ENCODE results near the gene CLMN.

CLMN gene

GRCh38 chr14:95341115-95341514, 21.4 kb upstream of the CLMN start:
- DNase-seq (ENCODE audit: low read depth): no peak

GRCh38 chr14:95340201-95340697, 20.5 kb upstream of the CLMN start:
- DNase-seq (ENCODE audit: low read depth): no peak

DNA sequence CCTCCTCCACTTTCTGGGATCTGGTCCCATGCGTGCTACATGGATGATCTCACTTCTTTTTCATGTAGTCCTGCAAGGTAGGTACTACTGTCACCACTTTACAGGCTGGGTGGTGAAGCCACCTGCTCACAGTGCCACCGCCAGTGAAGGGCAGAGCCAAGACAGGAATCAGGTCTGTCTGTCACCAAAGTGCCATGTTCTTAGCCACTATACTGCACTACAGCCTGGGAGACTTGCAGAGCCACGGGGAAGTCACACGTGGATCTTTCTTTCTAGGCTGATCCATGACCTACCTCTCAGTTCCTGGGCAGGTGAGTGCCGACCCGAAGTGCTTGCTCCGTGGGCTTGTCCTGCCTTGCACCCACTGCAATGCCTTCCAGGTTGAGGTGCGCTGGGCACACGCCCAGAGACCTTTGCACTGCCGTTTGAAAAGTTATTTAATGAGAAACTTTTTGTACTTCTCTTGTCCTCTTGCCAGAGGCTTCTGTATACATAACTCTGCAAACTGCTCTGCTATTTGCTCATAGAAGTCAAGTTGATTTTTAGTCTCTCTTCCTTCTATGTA, 19.7 kb upstream of the CLMN start:
- DNase-seq (ENCODE audit: low read depth): no peak

GRCh38 chr14:95338436-95338835, 18.7 kb upstream of the CLMN start:
- no peak for DNase-seq (ENCODE audit: low read depth)

- no peak for DNase-seq (ENCODE audit: low read depth)
These were observed 17.4 kb upstream of the CLMN start for GRCh38 chr14:95337041-95337595.

DNA sequence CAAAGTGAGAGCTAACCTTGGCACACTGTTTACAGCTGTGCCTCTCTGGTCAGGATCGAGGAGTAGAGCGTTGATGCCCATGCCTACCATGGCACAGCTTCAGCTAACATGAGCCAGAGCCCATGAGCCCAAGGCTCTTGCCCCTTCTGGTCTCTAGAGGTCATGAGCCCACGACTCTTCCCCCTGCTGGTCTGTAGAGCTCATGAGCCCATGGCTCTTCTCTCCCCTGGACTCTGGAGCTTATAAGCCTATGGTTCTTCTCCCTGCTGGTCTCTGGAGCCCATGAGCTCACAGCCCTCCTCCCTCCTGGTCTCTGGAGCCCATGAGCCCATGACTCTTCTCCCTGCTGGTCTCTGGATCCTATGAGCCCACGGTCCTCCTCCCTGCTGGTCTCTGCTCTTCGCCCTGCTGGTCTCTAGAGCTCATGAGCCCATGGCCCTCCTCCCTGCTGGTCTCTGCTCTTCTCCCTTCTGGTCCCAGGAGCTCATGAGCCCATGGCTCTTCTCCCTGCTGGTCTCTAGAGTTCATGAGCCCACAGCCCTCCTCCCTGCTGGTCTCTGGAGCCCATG, 16.6 kb upstream of the CLMN start:
- DNase-seq (ENCODE audit: low read depth): no peak

- DNase-seq (ENCODE audit: low read depth): no peak
These were observed 15.4 kb upstream of the CLMN start for GRCh38 chr14:95335071-95335470.

- no peak for DNase-seq (ENCODE audit: low read depth)
These were observed 14.3 kb upstream of the CLMN start for GRCh38 chr14:95334044-95334443.

DNA sequence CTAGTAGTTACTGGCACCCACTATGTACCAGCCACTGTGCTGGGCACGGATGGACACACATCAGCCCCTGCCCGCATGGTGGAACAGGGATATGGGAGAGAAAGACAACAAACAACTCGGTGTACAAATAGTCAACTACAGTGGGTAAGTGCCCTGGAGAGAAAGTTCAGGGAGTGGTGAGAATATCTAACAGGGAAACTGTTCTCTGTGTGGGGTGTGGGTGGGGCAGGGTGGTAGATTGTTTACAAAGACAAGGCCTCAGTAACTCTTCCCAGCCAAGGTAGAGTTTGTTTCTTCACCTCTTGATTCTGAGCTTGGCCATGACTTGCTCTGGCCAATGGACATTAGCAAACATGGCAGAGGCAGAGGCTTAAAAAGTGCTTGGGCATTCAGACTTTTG, 12.9 kb upstream of the CLMN start:
- DNase-seq (ENCODE audit: low read depth): no peak

DNA sequence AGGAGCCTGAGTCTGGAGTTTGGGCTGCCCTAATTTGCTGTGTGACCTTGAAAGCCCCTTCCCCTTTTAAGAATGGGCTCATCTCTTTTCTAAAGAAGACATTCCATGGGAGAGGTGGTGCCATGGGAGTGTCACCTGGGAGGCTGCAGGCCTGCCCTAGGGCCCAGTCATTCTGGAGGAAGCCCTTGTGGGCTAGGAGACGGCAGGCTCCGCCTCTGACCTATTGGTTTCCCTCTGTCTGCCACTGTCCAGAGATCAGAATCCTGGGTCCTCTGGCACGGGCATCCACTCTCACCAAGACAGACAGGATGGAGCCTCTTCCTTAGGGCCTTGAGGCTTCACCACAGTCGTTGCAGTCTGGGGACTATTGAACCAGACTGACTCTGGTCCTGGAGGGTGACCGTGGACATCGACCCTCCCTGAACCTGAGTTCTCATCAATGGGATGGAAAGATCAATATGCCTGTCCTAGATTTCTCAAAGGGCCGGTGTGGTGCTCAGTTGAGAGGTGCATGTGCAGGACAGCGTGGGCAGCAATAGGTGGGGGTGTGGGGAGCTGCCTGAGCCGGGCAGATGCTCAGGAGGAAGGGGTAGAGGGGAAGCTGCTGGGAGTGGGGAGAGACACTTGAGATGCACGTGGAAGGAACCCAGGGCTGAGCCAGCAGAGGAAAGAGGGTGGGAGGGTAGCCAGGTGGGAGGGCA, 12.2 kb upstream of the CLMN start:
- no peak for DNase-seq (ENCODE audit: low read depth)

GRCh38 chr14:95330591-95331370, 11.1 kb upstream of the CLMN start:
- DNase-seq (ENCODE audit: low read depth): no peak

- DNase-seq (ENCODE audit: low read depth): no peak
These were observed 10.2 kb upstream of the CLMN start for GRCh38 chr14:95329941-95330340.

- DNase-seq (ENCODE audit: low read depth): peak; percentile 15
These were observed 9.2 kb upstream of the CLMN start for GRCh38 chr14:95328729-95329503.

- DNase-seq (ENCODE audit: low read depth): no peak
These were observed 8.1 kb upstream of the CLMN start for GRCh38 chr14:95327558-95328374.

DNA sequence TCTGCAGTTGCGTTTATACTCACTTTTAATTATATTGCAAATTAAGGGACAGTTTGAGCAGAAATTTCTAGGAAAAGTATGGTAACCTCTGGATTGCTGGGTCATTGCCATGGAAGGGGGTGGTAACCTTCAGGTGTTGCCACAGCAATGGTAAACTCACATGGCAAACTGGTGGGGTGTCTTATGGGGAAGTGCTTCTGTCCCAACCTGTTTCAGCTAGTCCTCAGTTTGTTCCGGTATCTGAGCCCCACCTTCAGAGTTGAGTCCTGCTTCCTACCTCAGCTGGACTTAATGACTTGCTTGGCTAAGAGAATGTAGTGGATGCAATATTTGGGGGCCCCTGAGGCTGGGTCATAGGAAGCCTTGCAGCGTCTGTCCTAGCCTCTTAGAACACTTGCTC, 7.3 kb upstream of the CLMN start:
- no peak for DNase-seq (ENCODE audit: low read depth)

GRCh38 chr14:95323917-95324316, 4.2 kb upstream of the CLMN start:
- no peak for DNase-seq (ENCODE audit: low read depth)

GRCh38 chr14:95323361-95323760, 3.7 kb upstream of the CLMN start:
- DNase-seq (ENCODE audit: low read depth): no peak

DNA sequence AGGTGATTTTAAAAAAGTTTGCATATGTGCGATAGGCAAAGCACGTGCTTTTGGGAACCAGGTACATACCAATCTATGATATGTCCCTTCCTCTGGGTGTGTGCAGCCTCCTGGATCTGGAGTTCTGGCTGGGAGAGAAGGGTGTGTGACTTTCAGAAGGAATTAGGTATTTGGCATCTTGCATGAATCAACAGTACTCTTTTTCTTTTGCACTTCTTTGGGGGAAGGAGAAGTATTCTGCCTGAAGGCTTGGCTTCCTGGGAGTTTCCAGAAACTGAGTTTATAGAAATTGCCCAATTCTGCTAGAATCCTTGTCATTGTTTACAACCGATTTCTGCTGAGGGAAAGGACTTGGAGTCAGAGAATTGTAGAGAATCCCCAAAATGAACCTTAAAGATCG, 2.9 kb upstream of the CLMN start:
- no peak for DNase-seq (ENCODE audit: low read depth)

GRCh38 chr14:95321693-95322455, 2.2 kb upstream of the CLMN start:
- no peak for DNase-seq (ENCODE audit: low read depth)

DNA sequence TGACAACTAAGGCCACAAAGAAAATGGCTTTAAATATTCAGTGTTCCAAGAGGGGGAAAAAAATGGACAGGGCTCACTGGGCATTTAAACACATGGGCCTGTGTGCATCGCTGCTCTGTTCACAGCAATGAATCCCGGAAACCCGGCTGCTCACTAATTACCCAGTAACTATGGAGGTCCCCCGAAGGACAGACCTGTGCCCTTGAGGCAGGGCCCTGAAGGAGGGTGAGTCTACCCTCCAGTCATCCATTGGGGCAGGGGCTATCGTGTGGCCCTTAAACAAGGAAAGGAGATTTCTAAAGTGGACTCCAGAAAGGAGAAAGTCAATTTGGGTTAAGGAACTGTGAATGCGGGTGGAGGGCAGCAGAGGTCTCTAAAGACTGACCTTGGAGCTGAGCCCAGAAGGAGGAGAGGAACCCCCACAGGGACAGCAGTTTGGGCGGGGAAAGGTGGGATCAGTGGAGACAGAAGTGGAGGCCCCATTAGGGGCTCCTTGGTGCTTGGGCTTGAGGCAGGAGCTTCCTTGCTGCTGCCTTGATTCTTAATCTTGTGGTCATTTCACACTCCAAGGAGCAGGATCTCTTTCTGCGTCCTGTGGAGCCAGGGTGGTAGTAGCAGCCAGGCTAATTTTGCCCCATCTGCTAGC, 1.4 kb upstream of the CLMN start:
- no peak for DNase-seq (ENCODE audit: low read depth)
